ENCODE measurements around the gene SLC16A3.

The SLC16A3 gene

DNA sequence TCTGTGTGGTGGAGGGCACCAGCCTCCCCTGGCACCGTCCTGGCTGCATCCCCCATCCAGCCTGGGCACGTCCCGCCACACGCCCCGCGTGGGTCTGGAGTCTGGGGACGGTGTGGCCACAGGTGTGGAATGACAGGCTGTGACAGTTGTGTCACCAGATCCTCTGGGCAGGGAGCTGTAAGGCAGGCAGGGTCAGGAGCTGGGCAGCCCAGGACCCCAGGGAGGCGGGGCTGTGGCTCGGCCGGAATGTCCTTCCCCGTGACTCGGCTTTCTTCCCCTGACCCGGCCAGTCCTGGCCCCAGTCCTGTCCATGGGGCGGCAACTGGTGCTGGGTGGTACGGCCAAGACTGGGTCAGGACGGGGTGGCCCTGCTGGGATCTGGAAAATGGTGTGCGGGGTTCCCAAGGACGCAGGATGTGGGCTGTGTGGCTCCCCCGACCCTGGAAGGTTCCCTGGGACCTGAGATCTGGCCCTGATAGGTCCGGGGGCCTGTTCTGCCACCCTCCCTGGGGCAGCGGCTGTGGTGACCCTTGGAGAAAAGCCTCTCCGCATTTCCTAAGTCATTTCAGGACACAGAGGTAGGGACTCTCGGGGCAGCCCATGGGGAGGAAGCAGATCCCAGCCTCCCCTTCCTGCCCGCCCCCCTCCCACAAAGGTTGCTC is 3.3 kb upstream of the SLC16A3 start:
- Mint-ChIP-seq H3K9me3 (peaks cover 4% of the 10 kb centered on the region), H3K27me3 (ENCODE audit: low read depth) (peaks cover 21% of the 10 kb centered on the region), H3K4me3 (peak overlapping the region in 1 of 3 experiments; percentile 17), H3K36me3 (ENCODE audit: low read depth) (no peaks in the 10 kb centered on the region), H3K27ac (no peak overlapping the region), H3K4me1 (peaks cover 4% of the 10 kb centered on the region)
- TF ChIP-seq, protein P1, sequence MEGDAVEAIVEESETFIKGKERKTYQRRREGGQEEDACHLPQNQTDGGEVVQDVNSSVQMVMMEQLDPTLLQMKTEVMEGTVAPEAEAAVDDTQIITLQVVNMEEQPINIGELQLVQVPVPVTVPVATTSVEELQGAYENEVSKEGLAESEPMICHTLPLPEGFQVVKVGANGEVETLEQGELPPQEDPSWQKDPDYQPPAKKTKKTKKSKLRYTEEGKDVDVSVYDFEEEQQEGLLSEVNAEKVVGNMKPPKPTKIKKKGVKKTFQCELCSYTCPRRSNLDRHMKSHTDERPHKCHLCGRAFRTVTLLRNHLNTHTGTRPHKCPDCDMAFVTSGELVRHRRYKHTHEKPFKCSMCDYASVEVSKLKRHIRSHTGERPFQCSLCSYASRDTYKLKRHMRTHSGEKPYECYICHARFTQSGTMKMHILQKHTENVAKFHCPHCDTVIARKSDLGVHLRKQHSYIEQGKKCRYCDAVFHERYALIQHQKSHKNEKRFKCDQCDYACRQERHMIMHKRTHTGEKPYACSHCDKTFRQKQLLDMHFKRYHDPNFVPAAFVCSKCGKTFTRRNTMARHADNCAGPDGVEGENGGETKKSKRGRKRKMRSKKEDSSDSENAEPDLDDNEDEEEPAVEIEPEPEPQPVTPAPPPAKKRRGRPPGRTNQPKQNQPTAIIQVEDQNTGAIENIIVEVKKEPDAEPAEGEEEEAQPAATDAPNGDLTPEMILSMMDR (IDR thresholded peaks at IDR 0.05; ENCODE audit: unreplicated experiment in 3 of 3) = no peak

DNA sequence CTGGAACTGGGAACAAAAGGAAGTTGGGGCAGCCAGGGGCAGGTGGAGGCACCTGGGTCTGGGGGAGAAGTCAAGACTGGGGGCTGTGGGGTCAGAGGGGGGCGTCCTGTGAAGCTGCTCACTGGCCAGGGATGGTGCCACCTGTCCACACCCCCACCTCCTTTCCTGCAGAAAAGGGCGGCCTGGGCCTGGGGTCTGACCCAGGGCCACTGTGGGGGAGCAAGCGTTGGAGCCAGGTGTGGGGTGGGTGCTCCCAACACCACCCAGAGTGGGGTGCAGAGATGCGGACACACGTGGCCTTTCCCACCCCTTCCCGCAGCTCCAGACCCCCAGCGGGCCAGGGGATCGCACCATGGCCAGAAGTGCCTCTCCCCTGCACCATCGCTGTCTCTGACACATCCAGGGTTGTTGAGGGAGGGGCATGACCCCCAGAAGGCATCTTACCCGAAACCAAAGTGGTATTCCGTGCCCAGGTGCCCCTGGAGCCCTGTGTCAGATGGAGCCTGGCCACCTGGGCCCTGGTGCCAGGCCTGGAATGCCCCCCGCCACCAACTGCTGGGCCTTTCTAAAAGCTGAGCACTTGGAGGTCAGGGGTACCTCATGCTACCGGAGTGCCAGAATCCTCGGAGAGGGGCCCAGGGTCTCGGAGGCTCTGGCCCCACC is 2.6 kb upstream of the SLC16A3 start:
- peaks cover 20% of the 10 kb centered on the region for H3K27me3 Mint-ChIP-seq (ENCODE audit: low read depth)
- peaks cover 3% of the 10 kb centered on the region for H3K9me3 Mint-ChIP-seq
- H3K4me3 Mint-ChIP-seq = peak overlapping the region in 1 of 3 experiments; percentile 17
- H3K27ac Mint-ChIP-seq = no peak overlapping the region
- no peaks in the 10 kb centered on the region for H3K36me3 Mint-ChIP-seq (ENCODE audit: low read depth)
- TF ChIP-seq, protein P1 (IDR thresholded peaks at IDR 0.05; ENCODE audit: unreplicated experiment in 3 of 3) = no peak
- peaks cover 4% of the 10 kb centered on the region for H3K4me1 Mint-ChIP-seq

DNA sequence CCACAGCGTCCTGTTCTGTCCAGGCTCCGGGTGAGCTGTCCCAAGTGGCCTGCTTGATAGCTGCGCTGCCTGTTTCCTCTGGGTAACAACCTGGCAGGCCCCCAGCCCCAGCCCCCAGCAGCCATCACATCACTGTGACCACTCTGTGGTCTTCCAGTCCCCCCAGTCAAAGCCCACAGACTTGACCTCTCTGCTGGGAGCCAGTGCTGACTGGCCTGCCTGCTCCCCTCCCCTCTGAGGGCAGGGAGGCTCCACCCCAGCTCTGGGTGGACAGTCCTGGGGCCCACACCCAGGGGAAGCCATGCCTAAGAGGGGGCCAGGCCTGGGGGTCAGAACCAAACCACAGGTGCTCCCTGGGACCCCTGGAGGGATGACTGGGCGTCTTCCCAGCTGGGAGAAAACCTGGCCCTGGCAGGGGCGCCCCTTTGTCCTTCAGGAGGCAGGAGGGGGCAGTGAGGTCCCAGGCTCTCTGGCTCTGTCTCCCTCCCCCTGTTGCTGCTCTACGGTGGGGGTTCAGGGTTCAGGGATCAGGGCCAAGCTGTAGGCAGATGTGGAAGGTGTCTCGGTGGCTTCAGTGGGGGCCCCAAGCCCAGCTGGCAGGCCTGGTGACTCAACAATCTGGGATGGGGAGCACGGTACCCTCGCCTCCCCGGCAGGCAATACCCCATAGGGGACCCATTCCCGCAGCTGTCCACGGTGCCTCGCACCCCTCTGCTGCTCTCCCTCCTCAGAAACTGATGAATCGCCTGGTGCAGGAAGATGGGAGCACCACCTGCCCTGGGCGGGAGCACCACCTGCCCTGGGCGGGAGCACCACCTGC is 1.8 kb upstream of the SLC16A3 start:
- no peak overlapping the region for H3K27ac Mint-ChIP-seq
- H3K27me3 Mint-ChIP-seq (ENCODE audit: low read depth) = peaks cover 15% of the 10 kb centered on the region

DNA sequence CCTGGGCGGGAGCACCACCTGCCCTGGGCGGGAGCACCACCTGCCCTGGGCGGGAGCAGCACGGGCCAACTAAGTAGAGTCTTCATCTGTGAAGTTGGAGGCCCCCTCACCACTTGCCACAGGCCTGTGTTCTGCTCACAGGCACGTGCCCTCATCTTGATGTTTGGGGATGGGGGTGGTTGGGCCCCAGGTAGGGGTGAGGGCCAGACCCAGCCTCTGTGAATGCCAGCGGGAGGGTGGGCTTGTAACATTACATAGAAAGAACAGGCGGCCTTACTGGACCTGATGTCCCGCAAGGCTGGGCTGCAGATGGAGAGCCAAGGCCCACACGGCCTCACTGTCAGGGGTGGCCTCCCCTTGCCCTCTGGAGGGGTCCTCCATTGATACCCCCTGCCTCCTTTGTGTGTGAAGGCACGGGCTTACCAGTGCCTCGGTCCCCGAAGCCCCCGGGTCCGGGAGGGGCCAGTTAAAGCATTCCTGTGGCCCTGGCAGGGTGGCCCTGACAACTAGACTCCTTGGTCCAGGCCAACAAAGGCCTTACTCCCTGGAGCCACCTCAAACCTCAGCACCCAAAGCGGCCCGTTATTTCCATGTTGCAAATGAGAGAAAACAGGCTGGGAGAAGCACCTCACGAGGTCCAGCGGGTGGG is 1.1 kb upstream of the SLC16A3 start:
- no peaks in the 10 kb centered on the region for H3K36me3 Mint-ChIP-seq (ENCODE audit: low read depth)
- TF ChIP-seq, protein P1 (IDR thresholded peaks at IDR 0.05; ENCODE audit: unreplicated experiment in 3 of 3) = no peak
- H3K27ac Mint-ChIP-seq = no peak overlapping the region
- H3K9me3 Mint-ChIP-seq = no peaks in the 10 kb centered on the region
- H3K27me3 Mint-ChIP-seq (ENCODE audit: low read depth) = peaks cover 15% of the 10 kb centered on the region
- H3K4me1 Mint-ChIP-seq = peaks cover 4% of the 10 kb centered on the region
- H3K4me3 Mint-ChIP-seq = peak overlapping the region; percentile 60 to 77 (median 62)

More for the DNA sequence above, 1.8 kb upstream of the SLC16A3 start:
- TF ChIP-seq, protein P1 (IDR thresholded peaks at IDR 0.05; ENCODE audit: unreplicated experiment in 3 of 3) = no peak
- Mint-ChIP-seq H3K4me3 (no peak overlapping the region), H3K9me3 (no peaks in the 10 kb centered on the region), H3K36me3 (ENCODE audit: low read depth) (no peaks in the 10 kb centered on the region), H3K4me1 (peaks cover 4% of the 10 kb centered on the region)

DNA sequence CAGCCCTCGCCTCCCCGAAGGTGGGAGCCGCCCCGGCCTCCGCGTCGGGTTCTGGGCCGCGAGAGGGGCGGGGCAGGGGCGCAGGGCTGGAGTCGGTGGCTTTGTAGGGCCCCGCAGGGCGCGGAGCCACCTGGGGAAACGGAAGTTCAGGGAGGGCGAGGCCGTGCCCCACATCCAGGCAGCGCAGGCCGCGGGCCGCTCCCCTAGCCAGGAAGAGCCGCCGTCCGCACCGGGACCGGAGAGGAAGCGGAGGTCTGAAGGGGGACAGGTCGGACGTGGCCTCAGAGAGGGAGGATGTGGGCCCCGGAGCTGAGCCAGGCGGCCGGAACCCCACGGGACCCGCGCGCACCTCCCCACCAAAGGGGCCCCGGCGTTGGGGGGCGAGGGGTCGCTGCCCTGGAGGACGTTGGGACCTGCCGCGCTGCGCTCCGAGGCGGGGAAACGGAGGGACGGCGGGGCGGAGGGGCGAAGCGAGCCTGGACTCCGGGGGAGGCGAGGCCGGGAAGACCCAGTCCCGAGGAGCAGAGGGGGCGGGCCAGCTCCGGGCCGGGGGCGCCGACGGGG is 482 bp upstream of the SLC16A3 start:
- TF ChIP-seq, protein P1 (IDR thresholded peaks at IDR 0.05; ENCODE audit: unreplicated experiment in 3 of 3) = no peak
- Mint-ChIP-seq H3K36me3 (ENCODE audit: low read depth) (no peaks in the 10 kb centered on the region), H3K27me3 (ENCODE audit: low read depth) (peaks cover 15% of the 10 kb centered on the region), H3K27ac (no peak overlapping the region), H3K9me3 (no peaks in the 10 kb centered on the region), H3K4me1 (peaks cover 4% of the 10 kb centered on the region), H3K4me3 (peak overlapping the region in 2 of 3 experiments; percentile 53 to 58)
